Measurements from ENCODE around the gene ALG14. TPM values are rescaled to one million over a fixed set of nuclear protein-coding genes. Genes with fewer than 3 reads are reported as not detected.

Gene ALG14
- polyA plus RNA-seq, 1 donor from 2014 or later: 2.6 TPM

GRCh38 chr1:94979656-94980581 lies 92.8 kb downstream of the ALG14 start:
- no peak overlapping the region for H3K4me2 ChIP-seq (ENCODE audit: low read length)
- no peak overlapping the region for H3K27ac ChIP-seq (ENCODE audit: low read length)
- H3K36me3 ChIP-seq (ENCODE audit: insufficient read depth, low read length): no peaks in the 10 kb centered on the region
- no peak overlapping the region for H3K9ac ChIP-seq (ENCODE audit: low read length)
- no peaks in the 10 kb centered on the region for H3F3A ChIP-seq (ENCODE audit: insufficient read depth, low read length, poor library complexity, severe bottlenecking)
- H2AFZ ChIP-seq (ENCODE audit: low read depth, low read length): no peak overlapping the region
- no peaks in the 10 kb centered on the region for H3K9me3 ChIP-seq (ENCODE audit: low read length)
- no peaks in the 10 kb centered on the region for H4K20me1 ChIP-seq (ENCODE audit: insufficient read depth)
- H3K4me3 ChIP-seq (ENCODE audit: low read length): no peak overlapping the region
- H3K9me2 ChIP-seq (ENCODE audit: insufficient read depth, low read length): no peaks in the 10 kb centered on the region
- H3K79me2 ChIP-seq (replicated peaks; ENCODE audit: insufficient read depth, low read length): no peaks in the 10 kb centered on the region
- H3K27me3 ChIP-seq (ENCODE audit: insufficient read depth, low read depth, low read length): no peaks in the 10 kb centered on the region
- TF ChIP-seq REST (IDR thresholded peaks at IDR 0.05; ENCODE audit: borderline replicate concordance) (no peak), CTCF (IDR thresholded peaks at IDR 0.05; ENCODE audit: poor library complexity, severe bottlenecking) (no peak), EP300 (conservative IDR thresholded peaks at IDR 0.05; ENCODE audit: poor library complexity, severe bottlenecking) (no peak), EZH2 (IDR thresholded peaks at IDR 0.05; ENCODE audit: borderline replicate concordance, insufficient read depth, low read length, poor library complexity, severe bottlenecking) (no peak), RAD21 (conservative IDR thresholded peaks at IDR 0.05) (no peak), MXI1 (conservative IDR thresholded peaks at IDR 0.05; ENCODE audit: poor library complexity, severe bottlenecking) (no peak), SMC3 (conservative IDR thresholded peaks at IDR 0.05; ENCODE audit: poor library complexity) (no peak), TAF1 (IDR thresholded peaks at IDR 0.05; ENCODE audit: low read depth) (no peak), POLR2AphosphoS5 (IDR thresholded peaks at IDR 0.05) (no peak)

DNA sequence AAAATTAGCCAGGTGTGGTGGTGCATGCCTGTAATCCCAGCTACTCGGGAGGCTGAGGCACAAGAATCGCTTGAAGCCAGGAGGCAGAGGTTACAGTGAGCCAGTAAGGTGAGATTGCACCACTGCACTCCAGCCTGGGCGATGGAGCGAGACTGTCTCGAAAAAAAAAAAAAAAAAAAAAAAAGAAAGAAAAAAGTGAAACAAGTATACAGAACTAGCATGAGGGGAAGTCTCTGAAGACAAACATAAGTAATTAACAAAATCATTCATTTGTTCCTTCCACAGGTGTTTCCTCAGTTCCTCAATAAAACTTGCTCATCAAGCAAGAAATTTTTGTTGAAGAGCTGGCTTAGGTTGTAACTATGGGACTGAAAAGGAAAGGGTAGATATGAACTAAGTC lies 93.6 kb downstream of the ALG14 start:
- Histone ChIP-seq H3F3A (ENCODE audit: insufficient read depth, low read length, poor library complexity, severe bottlenecking) (no peaks in the 10 kb centered on the region), H2AFZ (ENCODE audit: low read depth, low read length) (no peak overlapping the region), H4K20me1 (ENCODE audit: insufficient read depth) (no peaks in the 10 kb centered on the region), H3K27ac (ENCODE audit: low read length) (no peak overlapping the region), H3K4me3 (ENCODE audit: low read length) (no peak overlapping the region), H3K9ac (ENCODE audit: low read length) (no peak overlapping the region), H3K9me3 (ENCODE audit: low read length) (no peaks in the 10 kb centered on the region), H3K4me2 (ENCODE audit: low read length) (no peak overlapping the region), H3K27me3 (ENCODE audit: insufficient read depth, low read depth, low read length) (no peaks in the 10 kb centered on the region), H3K9me2 (ENCODE audit: insufficient read depth, low read length) (no peaks in the 10 kb centered on the region), H3K36me3 (ENCODE audit: insufficient read depth, low read length) (no peaks in the 10 kb centered on the region), H3K79me2 (replicated peaks; ENCODE audit: insufficient read depth, low read length) (no peaks in the 10 kb centered on the region)
- TF ChIP-seq REST (IDR thresholded peaks at IDR 0.05; ENCODE audit: borderline replicate concordance) (no peak), MXI1 (conservative IDR thresholded peaks at IDR 0.05; ENCODE audit: poor library complexity, severe bottlenecking) (no peak), CTCF (IDR thresholded peaks at IDR 0.05; ENCODE audit: poor library complexity, severe bottlenecking) (no peak), RAD21 (conservative IDR thresholded peaks at IDR 0.05) (no peak), EP300 (conservative IDR thresholded peaks at IDR 0.05; ENCODE audit: poor library complexity, severe bottlenecking) (no peak), POLR2AphosphoS5 (IDR thresholded peaks at IDR 0.05) (no peak), EZH2 (IDR thresholded peaks at IDR 0.05; ENCODE audit: borderline replicate concordance, insufficient read depth, low read length, poor library complexity, severe bottlenecking) (no peak)

Data from neural cell (in vitro differentiated cells).